ENCODE data around the gene KCNH2. TPM values are rescaled to one million over a fixed set of nuclear protein-coding genes. Genes with fewer than 3 reads are reported as not detected.

The KCNH2 gene
- total RNA-seq, 1 experiment from 2014 or later = 0.30 TPM

GRCh38 chr7:150959739-150960734 lies 18.1 kb downstream of the KCNH2 start:
- DNase-seq (ENCODE audit: low read depth) = no peak

GRCh38 chr7:150959081-150959480 lies 19.0 kb downstream of the KCNH2 start:
- no peak for DNase-seq (ENCODE audit: low read depth)

GRCh38 chr7:150958597-150958996 lies 19.5 kb downstream of the KCNH2 start:
- DNase-seq (ENCODE audit: low read depth) = no peak

GRCh38 chr7:150958062-150958552 lies 20.0 kb downstream of the KCNH2 start:
- DNase-seq (ENCODE audit: low read depth) = no peak

GRCh38 chr7:150957133-150958020 lies 20.7 kb downstream of the KCNH2 start:
- no peak for DNase-seq (ENCODE audit: low read depth)

GRCh38 chr7:150956395-150957132 lies 21.6 kb downstream of the KCNH2 start:
- no peak for DNase-seq (ENCODE audit: low read depth)

- DNase-seq (ENCODE audit: low read depth) = no peak
Measured at GRCh38 chr7:150955519-150956394, 22.4 kb downstream of the KCNH2 start.

- no peak for DNase-seq (ENCODE audit: low read depth)
Measured at GRCh38 chr7:150954986-150955518, 23.1 kb downstream of the KCNH2 start.

- DNase-seq (ENCODE audit: low read depth) = no peak
Measured at GRCh38 chr7:150954201-150954985, 23.7 kb downstream of the KCNH2 start.

GRCh38 chr7:150953061-150953997 lies 24.8 kb downstream of the KCNH2 start:
- no peak for DNase-seq (ENCODE audit: low read depth)

GRCh38 chr7:150952331-150953050 lies 25.6 kb downstream of the KCNH2 start:
- no peak for DNase-seq (ENCODE audit: low read depth)

- DNase-seq (ENCODE audit: low read depth) = no peak
Measured at GRCh38 chr7:150951521-150951920, 26.6 kb downstream of the KCNH2 start.

GRCh38 chr7:150951181-150951520 lies 27.0 kb downstream of the KCNH2 start:
- DNase-seq (ENCODE audit: low read depth) = no peak

- no peak for DNase-seq (ENCODE audit: low read depth)
Measured at GRCh38 chr7:150950496-150951180, 27.5 kb downstream of the KCNH2 start.

- no peak for DNase-seq (ENCODE audit: low read depth)
Measured at GRCh38 chr7:150949971-150950491, 28.1 kb downstream of the KCNH2 start.

- no peak for DNase-seq (ENCODE audit: low read depth)
Measured at GRCh38 chr7:150949564-150949963, 28.6 kb downstream of the KCNH2 start.

GRCh38 chr7:150948791-150949251 lies 29.3 kb downstream of the KCNH2 start:
- DNase-seq (ENCODE audit: low read depth) = no peak

Measured in M059J (cell line).